ENCODE results near the gene CCDC63.

The CCDC63 gene

DNA sequence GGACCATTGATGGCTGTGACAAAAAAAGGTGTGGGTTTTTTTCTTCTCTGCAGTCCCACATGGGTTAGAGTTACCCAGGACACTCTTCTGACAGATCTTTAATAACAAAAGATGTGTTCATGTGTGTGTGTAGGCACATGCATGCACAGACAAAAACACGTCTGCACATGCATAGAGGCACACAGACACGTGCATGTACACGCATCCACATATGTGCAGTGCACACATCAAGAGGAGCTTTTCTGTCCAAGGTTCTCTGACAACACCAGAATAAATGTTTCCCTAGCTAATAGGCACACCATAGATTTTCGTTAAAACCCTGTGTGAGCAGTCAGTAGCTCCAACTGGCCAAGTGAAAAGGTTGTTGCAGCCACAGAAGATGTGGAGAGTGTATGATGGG is 76.4 kb downstream of the CCDC63 start:
- no peak overlapping the region for H3K4me3 ChIP-seq (ENCODE audit: low read depth, low read length)
- TF ChIP-seq, protein P1, sequence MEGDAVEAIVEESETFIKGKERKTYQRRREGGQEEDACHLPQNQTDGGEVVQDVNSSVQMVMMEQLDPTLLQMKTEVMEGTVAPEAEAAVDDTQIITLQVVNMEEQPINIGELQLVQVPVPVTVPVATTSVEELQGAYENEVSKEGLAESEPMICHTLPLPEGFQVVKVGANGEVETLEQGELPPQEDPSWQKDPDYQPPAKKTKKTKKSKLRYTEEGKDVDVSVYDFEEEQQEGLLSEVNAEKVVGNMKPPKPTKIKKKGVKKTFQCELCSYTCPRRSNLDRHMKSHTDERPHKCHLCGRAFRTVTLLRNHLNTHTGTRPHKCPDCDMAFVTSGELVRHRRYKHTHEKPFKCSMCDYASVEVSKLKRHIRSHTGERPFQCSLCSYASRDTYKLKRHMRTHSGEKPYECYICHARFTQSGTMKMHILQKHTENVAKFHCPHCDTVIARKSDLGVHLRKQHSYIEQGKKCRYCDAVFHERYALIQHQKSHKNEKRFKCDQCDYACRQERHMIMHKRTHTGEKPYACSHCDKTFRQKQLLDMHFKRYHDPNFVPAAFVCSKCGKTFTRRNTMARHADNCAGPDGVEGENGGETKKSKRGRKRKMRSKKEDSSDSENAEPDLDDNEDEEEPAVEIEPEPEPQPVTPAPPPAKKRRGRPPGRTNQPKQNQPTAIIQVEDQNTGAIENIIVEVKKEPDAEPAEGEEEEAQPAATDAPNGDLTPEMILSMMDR (IDR thresholded peaks at IDR 0.05; ENCODE audit: low read depth, low read length, missing control alignments), result no peak
- DNase-seq (ENCODE audit: low read depth), result no peak

DNA sequence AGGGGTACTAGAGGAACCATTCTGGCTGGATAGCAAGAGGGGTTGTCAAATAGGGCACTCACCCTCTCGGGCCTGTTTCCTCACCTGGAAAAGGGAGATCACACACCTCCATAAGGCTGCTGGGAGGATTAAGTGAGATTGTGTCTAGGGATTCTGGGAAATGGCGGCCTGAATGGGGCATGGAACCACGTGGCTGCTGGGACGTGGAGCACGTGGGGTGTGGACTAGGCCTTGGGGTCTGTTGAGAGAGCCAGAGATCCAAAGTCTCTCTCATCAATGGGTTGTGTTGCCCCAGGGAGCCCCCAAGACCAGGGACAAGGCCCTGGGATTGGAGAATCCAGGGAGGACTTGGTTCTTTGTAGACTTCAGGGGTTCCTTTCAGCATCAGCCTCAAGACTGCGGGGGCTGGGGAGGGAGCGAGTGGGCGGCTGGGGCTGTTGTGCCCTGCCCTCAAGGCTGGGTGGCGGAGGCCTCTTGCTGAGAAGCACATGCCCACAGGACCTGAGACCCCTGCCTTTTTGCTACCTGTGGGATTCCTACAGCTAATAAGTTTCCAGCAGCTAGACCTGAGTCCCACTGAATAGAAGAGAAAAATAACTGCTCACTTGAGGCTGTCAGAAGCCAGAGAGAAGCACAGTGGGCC is 77.0 kb downstream of the CCDC63 start:
- DNase-seq (ENCODE audit: low read depth), result no peak
- no peak overlapping the region for H3K4me3 ChIP-seq (ENCODE audit: low read depth, low read length)
- TF ChIP-seq, protein P1 (IDR thresholded peaks at IDR 0.05; ENCODE audit: low read depth, low read length, missing control alignments), result no peak

DNA sequence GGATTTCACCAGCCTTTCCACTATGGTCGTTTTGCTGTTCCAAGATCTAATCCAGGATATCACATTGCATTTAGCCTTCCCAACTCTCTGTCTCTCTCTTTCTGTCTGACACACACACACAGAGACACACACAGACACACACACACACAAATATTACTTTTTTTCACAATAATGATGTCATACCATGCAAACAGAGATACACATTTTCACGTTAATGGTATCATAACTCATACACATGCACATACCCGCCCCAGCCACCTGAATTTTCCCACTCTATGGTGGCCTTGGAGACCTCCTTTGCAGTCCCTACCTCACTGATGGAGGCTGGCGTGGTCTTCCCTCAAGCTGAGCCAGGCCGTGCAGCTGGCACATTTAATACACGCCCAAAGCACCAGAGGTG is 80.8 kb downstream of the CCDC63 start:
- TF ChIP-seq, protein P1 (IDR thresholded peaks at IDR 0.05; ENCODE audit: low read depth, low read length, missing control alignments), result no peak
- no peak for DNase-seq (ENCODE audit: low read depth)
- H3K4me3 ChIP-seq (ENCODE audit: low read depth, low read length), result no peak overlapping the region

DNA sequence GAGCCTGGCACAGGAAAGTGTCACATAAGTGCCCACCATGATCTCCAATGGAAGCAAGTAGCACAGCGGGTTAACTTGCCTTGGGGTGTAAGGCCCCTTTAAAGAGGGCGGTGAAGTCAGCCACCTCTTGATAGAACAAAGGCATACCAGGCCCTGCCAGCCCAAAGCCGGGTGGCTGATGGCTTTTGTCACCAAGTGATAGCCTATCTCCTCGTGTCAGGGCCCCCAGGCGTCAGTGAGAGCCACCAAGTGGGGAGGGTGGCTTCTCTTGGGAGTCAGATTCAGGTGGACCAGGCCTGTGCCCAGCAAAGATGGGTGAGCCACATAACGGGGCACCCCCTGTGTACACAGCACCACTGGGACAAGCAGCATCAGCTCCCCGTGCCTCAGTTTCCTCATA is 81.9 kb downstream of the CCDC63 start:
- TF ChIP-seq, protein P1 (IDR thresholded peaks at IDR 0.05; ENCODE audit: low read depth, low read length, missing control alignments), result no peak
- no peak for DNase-seq (ENCODE audit: low read depth)
- no peak overlapping the region for H3K4me3 ChIP-seq (ENCODE audit: low read depth, low read length)

DNA sequence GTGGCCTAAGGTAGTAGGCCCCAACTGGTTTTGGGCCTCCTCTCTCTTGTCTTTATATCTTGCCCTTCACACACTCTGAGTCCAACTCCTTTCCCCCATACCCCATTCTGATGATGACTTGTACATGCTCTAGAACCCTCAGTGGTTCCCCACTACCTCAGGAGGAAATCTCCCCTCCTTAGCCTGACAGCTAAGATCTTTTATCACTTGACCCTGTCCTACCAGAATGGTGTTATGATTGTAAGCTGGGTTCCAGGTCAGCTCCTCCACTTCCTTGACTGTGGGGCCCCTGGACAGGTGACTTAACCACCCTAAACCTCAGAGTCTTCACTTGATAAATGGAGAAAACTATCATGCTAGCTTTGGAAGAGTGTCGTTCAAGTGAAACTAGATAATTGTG is 83.0 kb downstream of the CCDC63 start:
- TF ChIP-seq, protein P1 (IDR thresholded peaks at IDR 0.05; ENCODE audit: low read depth, low read length, missing control alignments), result no peak
- H3K4me3 ChIP-seq (ENCODE audit: low read depth, low read length), result no peak overlapping the region
- DNase-seq (ENCODE audit: low read depth), result no peak

DNA sequence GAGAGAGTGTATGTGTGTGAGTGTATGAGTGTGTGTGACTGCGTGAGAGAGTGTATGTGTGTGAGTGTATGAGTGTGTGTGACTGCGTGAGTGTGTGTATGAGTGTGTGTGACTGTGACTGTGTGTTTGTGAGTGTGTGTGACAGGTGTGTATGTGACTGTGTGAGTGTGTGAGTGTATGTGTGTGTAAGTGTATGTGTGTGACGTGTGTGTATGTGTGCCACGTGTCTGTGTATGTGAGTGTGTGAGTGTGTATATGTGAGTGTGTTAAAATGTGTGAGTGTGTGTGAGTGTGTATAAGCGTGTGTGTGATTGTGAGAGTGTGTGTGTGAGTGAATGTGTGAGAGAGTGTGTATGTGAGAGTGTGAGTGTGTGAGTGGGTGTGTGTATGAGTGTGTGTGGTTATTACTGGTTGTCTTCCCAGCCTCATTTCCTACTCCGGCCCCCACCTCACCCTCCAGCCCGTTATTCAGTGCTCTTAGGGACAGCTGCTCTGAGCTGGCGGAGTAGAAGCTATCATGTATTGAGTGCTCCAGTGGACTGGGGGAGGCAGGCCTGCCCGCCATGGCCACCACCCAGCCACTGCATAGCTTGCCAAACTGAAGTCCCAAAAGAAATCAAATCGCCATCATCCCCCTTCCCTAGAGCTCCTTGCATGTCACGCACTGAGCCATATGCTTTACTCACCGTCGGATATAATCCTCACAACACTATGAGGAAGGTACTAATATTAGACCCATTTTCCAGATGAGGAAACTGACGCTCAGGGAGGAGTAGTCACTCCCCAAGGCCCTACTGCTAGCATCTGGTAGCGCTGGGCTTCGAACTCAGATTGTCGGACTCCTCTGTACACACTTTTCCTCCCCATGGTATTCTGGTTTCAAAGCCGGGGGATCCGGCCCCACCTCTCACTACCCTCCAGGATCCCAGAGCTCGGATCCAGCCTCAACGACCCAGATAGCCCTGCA is 83.8 kb downstream of the CCDC63 start:
- H3K4me3 ChIP-seq (ENCODE audit: low read depth, low read length), result no peak overlapping the region
- TF ChIP-seq, protein P1 (IDR thresholded peaks at IDR 0.05; ENCODE audit: low read depth, low read length, missing control alignments), result no peak
- DNase-seq (ENCODE audit: low read depth), result no peak
